Measurements from ENCODE around the gene FBXO28.

GRCh38 chr1:224201383-224201782 lies 87.5 kb downstream of the FBXO28 start:
- TF ChIP-seq, protein P1, sequence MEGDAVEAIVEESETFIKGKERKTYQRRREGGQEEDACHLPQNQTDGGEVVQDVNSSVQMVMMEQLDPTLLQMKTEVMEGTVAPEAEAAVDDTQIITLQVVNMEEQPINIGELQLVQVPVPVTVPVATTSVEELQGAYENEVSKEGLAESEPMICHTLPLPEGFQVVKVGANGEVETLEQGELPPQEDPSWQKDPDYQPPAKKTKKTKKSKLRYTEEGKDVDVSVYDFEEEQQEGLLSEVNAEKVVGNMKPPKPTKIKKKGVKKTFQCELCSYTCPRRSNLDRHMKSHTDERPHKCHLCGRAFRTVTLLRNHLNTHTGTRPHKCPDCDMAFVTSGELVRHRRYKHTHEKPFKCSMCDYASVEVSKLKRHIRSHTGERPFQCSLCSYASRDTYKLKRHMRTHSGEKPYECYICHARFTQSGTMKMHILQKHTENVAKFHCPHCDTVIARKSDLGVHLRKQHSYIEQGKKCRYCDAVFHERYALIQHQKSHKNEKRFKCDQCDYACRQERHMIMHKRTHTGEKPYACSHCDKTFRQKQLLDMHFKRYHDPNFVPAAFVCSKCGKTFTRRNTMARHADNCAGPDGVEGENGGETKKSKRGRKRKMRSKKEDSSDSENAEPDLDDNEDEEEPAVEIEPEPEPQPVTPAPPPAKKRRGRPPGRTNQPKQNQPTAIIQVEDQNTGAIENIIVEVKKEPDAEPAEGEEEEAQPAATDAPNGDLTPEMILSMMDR (conservative IDR thresholded peaks at IDR 0.05 in 1 of 2, IDR thresholded peaks at IDR 0.05 in 1 of 2; ENCODE audit: low read depth in 1 of 2, low read length in 2 of 2), result no peak
- no peak for TF ChIP-seq EZH2 (IDR thresholded peaks at IDR 0.05; ENCODE audit: low read length, missing control alignments)
